ENCODE results near the gene ADAD1. TPM values are rescaled to one million over a fixed set of nuclear protein-coding genes. Genes with fewer than 3 reads are reported as not detected.
A peak's percentile ranks its signal among the peaks of the same experiment; 100 is the strongest.

The ADAD1 gene
- total and polyA plus RNA-seq, 10 donors: not detected

DNA sequence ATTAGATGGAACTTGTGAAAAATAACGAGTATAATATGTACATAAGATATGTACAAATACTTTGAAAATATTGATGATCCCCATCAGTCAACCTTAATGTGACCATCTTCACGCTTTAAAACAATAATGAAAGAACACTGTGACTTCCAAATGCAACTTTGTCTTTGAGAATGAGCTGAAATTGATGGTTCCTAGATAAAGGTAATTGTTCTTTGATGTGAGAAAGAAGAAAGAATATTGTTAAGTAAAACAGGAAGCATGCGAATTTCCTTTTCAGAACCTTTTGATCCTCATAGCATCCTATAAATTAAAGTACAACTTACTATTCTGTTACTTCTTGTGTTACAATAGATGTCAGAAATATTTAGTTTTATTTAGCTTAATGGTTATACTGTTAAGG, 55.5 kb downstream of the ADAD1 start:
- TF ChIP-seq POLR2A (IDR thresholded peaks at IDR 0.05) (no peak), POLR2AphosphoS5 (IDR thresholded peaks at IDR 0.05) (no peak)
- TF ChIP-seq, protein P1, sequence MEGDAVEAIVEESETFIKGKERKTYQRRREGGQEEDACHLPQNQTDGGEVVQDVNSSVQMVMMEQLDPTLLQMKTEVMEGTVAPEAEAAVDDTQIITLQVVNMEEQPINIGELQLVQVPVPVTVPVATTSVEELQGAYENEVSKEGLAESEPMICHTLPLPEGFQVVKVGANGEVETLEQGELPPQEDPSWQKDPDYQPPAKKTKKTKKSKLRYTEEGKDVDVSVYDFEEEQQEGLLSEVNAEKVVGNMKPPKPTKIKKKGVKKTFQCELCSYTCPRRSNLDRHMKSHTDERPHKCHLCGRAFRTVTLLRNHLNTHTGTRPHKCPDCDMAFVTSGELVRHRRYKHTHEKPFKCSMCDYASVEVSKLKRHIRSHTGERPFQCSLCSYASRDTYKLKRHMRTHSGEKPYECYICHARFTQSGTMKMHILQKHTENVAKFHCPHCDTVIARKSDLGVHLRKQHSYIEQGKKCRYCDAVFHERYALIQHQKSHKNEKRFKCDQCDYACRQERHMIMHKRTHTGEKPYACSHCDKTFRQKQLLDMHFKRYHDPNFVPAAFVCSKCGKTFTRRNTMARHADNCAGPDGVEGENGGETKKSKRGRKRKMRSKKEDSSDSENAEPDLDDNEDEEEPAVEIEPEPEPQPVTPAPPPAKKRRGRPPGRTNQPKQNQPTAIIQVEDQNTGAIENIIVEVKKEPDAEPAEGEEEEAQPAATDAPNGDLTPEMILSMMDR (IDR thresholded peaks at IDR 0.05 in 8 of 11, conservative IDR thresholded peaks at IDR 0.05 in 3 of 11): no peak
- Histone ChIP-seq H3K36me3 (no peaks in the 10 kb centered on the region), H3K27me3 (replicated peaks in 1 of 7) (no peaks in the 10 kb centered on the region), H3K9me3 (no peaks in the 10 kb centered on the region), H3K4me1 (no peaks in the 10 kb centered on the region), H3K4me3 (no peak overlapping the region), H3K27ac (no peak overlapping the region)
- no peak for DNase-seq
- 68 to 75% (median 72%) methylated on average over 3 of the region's 3 CpGs for WGBS, 5 donors
- intact Hi-C loops (cut with DNase I; ENCODE audit: low total_unique reads): no loop called here

DNA sequence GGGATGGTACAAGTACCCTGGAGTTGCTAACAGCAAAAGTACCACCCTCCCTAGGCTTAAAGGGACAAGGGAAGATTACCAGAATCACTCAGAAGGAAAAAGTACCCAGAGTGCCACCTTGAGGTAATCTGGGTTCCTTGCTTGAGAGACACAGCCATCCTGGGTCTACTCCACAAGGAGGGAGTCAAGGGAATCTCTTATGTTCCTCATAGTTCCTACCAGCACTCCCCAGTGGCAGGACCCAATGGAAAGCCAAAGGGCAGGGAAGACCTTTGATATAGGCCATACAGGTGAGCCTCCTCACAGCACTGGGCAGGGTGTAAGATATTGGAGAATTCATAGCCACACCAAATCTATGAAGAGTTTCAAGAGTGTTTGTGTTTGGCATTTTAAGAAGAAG, 72.0 kb downstream of the ADAD1 start:
- Histone ChIP-seq H3K36me3 (no peaks in the 10 kb centered on the region), H3K4me1 (peaks cover 0 to 10% (median 0%) of the 10 kb centered on the region in 6 donors), H3K27ac (no peak overlapping the region), H3K4me3 (no peak overlapping the region), H3K27me3 (replicated peaks in 1 of 7) (no peaks in the 10 kb centered on the region), H3K9me3 (no peaks in the 10 kb centered on the region)
- no peak for TF ChIP-seq POLR2A (IDR thresholded peaks at IDR 0.05)
- TF ChIP-seq, protein P1 (IDR thresholded peaks at IDR 0.05 in 8 of 11, conservative IDR thresholded peaks at IDR 0.05 in 3 of 11): no peak
- TF ChIP-seq POLR2AphosphoS5 (IDR thresholded peaks at IDR 0.05): no peak
- no peak for DNase-seq
- intact Hi-C loops (cut with DNase I; ENCODE audit: low total_unique reads): no loop called here

DNA sequence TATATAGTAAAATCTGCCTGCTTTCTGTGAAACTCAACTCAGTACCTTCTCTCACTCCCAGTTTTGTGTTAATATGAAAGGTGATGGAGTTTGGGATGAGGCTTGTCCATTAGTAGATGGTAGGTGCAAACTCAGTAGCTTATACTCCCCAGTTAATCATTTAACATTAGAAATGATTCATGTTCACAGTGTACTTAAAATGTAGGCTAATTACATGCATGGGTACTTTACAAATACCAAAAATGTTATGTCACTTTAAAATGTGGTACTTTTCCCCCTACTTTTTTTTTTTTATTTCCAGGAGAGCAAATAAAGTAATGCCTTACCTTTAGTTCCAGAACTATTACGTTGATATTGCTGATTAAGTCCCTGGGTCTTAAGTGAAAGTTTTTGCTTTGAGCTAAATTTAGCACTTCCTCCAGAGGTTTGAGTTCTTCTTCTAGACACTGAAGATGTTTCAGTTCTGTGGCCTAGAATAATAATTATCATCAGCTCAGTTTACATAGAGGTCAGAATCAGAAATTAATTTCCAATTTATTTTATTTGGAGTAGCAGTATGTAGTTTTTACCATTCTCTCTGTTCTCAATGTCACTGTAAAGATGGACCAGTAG, 74.7 kb downstream of the ADAD1 start:
- Histone ChIP-seq H3K4me3 (no peak overlapping the region), H3K36me3 (no peaks in the 10 kb centered on the region), H3K27ac (no peak overlapping the region), H3K9me3 (no peaks in the 10 kb centered on the region), H3K4me1 (peaks cover 0 to 27% (median 8%) of the 10 kb centered on the region in 6 donors), H3K27me3 (replicated peaks in 1 of 7) (no peaks in the 10 kb centered on the region)
- intact Hi-C loops (cut with DNase I; ENCODE audit: low total_unique reads): no loop called here
- no peak for DNase-seq
- WGBS, 5 donors: 9 to 20% (median 17%) methylated on average over 1 of the region's 1 CpG
- TF ChIP-seq, protein P1 (IDR thresholded peaks at IDR 0.05 in 8 of 11, conservative IDR thresholded peaks at IDR 0.05 in 3 of 11): no peak
- TF ChIP-seq POLR2AphosphoS5 (IDR thresholded peaks at IDR 0.05): no peak
- TF ChIP-seq POLR2A (IDR thresholded peaks at IDR 0.05): no peak

DNA sequence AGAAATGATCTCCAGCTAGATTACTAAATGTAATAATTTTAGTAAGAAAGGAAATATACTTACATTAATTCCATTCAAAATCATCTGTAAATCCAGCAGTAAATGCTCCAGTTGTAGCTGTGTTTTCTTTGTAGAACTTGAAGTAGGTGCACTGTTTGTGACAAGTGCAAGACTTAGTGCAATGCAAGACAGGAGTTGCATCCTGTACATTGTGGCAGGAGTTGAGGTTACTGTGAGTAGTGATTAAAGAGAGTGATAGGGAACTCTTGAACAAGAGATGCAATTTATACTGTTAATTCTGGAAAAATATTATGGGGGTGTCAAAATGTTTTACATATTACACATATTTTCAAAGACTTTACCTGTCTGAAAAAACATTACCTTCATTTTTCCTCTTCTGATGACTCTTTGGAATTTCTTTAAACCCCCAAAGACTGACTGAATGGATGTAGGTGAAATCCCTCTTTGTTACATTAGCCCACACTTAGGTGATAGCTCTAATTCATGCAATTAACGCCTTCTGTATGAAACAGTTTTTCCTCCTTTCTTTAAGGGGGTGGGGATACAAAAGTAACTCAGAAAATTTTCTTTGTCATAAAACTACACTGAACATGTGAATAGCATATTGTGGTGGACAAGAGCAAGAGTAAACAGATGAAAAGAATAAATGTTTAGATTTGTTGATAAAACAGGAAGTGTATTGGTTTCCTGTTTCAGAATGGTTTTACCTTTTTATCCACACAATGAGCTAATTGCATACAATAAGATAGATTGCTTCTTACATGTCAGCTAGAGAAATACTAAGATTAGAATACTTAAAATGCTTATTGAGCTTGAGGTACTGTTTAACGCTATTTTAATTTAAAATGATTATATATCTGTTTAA, 77.7 kb downstream of the ADAD1 start, which contains the start of gene IL2:
Gene IL2, minus strand, starts transcription at position 495 of the 886 bp plus-strand sequence. Its CDS starts 285 bp downstream, at position 210.
- peaks cover 0 to 5% (median 0%) of the 10 kb centered on the region in 8 donors for H3K9me3 ChIP-seq
- H3K27ac ChIP-seq: peak within 1 kb of the TSS in 3 of 8 donors; percentile 7 to 33 (median 22)
- TF ChIP-seq POLR2A (IDR thresholded peaks at IDR 0.05) (no peak), POLR2AphosphoS5 (IDR thresholded peaks at IDR 0.05) (no peak)
- TF ChIP-seq, protein P1 (IDR thresholded peaks at IDR 0.05 in 8 of 11, conservative IDR thresholded peaks at IDR 0.05 in 3 of 11): no peak
- H3K4me3 ChIP-seq: peak within 1 kb of the TSS in 1 of 8 donors; percentile 6
- intact Hi-C loops (cut with DNase I; ENCODE audit: low total_unique reads): no loop called here
- DNase-seq: no peak
- no peaks in the 10 kb centered on the region for H3K36me3 ChIP-seq
- 60 to 73% (median 71%) methylated on average over 2 of the region's 2 CpGs for WGBS, 5 donors
- H3K4me1 ChIP-seq: peaks cover 0 to 36% (median 12%) of the 10 kb centered on the region in 6 donors
- H3K27me3 ChIP-seq (replicated peaks in 1 of 7): no peaks in the 10 kb centered on the region

Measured in spleen (tissue), 11 donors.